ENCODE results near the gene FAM219B. TPM values are rescaled to one million over a fixed set of nuclear protein-coding genes. Genes with fewer than 3 reads are reported as not detected.
A peak's percentile ranks its signal among the peaks of the same experiment; 100 is the strongest.

FAM219B gene
- total RNA-seq, 1 experiment from 2014 or later: 99.6 TPM

GRCh38 chr15:74937590-74938371, 31.1 kb upstream of the FAM219B start, which contains the start of gene COX5A (continued):
- TF ChIP-seq JAZF1 (CRISPR knock-in tag; IDR thresholded peaks at IDR 0.05): no peak
- TF ChIP-seq STAT6 (CRISPR knock-in tag; conservative IDR thresholded peaks at IDR 0.05; ENCODE audit: low read depth): no peak
- TF ChIP-seq TCF7 (CRISPR knock-in tag; IDR thresholded peaks at IDR 0.05; ENCODE audit: low read depth): peak; percentile 53; the same call in 1 of the 2 replicates
- TF ChIP-seq SMAD4 (CRISPR knock-in tag; IDR thresholded peaks at IDR 0.05): peak; percentile 83
- peak; percentile 77 for TF ChIP-seq ARID4B (CRISPR knock-in tag; IDR thresholded peaks at IDR 0.05; ENCODE audit: borderline replicate concordance)
- no peak for TF ChIP-seq ATF2 (CRISPR knock-in tag; IDR thresholded peaks at IDR 0.05; ENCODE audit: borderline replicate concordance, low read depth)
- no peak for TF ChIP-seq AFF4 (CRISPR knock-in tag; IDR thresholded peaks at IDR 0.05; ENCODE audit: borderline replicate concordance)
- 0 out of 2 replicates have a peak, but pooled peaks have one; percentile 54 for TF ChIP-seq ZNF232 (CRISPR knock-in tag; IDR thresholded peaks at IDR 0.05)
- no peak for TF ChIP-seq ZNF425 (CRISPR knock-in tag; conservative IDR thresholded peaks at IDR 0.05)
- peak; percentile 54; the same call in 1 of the 2 replicates for TF ChIP-seq MLX (CRISPR knock-in tag; IDR thresholded peaks at IDR 0.05)
- TF ChIP-seq USF1 (CRISPR knock-in tag; IDR thresholded peaks at IDR 0.05): peak; percentile 87
- TF ChIP-seq USF2 (CRISPR knock-in tag; IDR thresholded peaks at IDR 0.05): peak; percentile 95
- TF ChIP-seq ZNF219 (CRISPR knock-in tag; IDR thresholded peaks at IDR 0.05; ENCODE audit: borderline replicate concordance): peak; percentile 87; the same call in 1 of the 2 replicates
- no peak for TF ChIP-seq ZNF671 (CRISPR knock-in tag; IDR thresholded peaks at IDR 0.05)
- no peak for TF ChIP-seq ATF1 (CRISPR knock-in tag; IDR thresholded peaks at IDR 0.05)
- TF ChIP-seq ZNF138 (CRISPR knock-in tag; conservative IDR thresholded peaks at IDR 0.05): no peak
- TF ChIP-seq ZNF121 (CRISPR knock-in tag; IDR thresholded peaks at IDR 0.05): no peak
- no peak for TF ChIP-seq SOX15 (CRISPR knock-in tag; IDR thresholded peaks at IDR 0.05)
- TF ChIP-seq TEAD1 (CRISPR knock-in tag; IDR thresholded peaks at IDR 0.05): peak; percentile 59; the same call in 1 of the 2 replicates
- TF ChIP-seq ZNF423 (CRISPR knock-in tag; IDR thresholded peaks at IDR 0.05): no peak
